ENCODE results near the gene ZMPSTE24. TPM values are rescaled to one million over a fixed set of nuclear protein-coding genes. Genes with fewer than 3 reads are reported as not detected.

The ZMPSTE24 gene
- total RNA-seq, 1 donor = 110 TPM

GRCh38 chr1:40232444-40232843, 25.6 kb upstream of the ZMPSTE24 start:
- no peak for TF ChIP-seq CTCF (IDR thresholded peaks at IDR 0.05; ENCODE audit: insufficient read depth, low read depth, low read length)
- no peak overlapping the region for H3K4me3 ChIP-seq (ENCODE audit: low read depth, low read length)
- no peak for DNase-seq (ENCODE audit: low read depth)

- no peak for TF ChIP-seq CTCF (IDR thresholded peaks at IDR 0.05; ENCODE audit: insufficient read depth, low read depth, low read length)
- H3K4me3 ChIP-seq (ENCODE audit: low read depth, low read length) = no peak overlapping the region
- DNase-seq (ENCODE audit: low read depth) = peak; percentile 65
These were observed 18.4 kb upstream of the ZMPSTE24 start for GRCh38 chr1:40239626-40240025.

DNA sequence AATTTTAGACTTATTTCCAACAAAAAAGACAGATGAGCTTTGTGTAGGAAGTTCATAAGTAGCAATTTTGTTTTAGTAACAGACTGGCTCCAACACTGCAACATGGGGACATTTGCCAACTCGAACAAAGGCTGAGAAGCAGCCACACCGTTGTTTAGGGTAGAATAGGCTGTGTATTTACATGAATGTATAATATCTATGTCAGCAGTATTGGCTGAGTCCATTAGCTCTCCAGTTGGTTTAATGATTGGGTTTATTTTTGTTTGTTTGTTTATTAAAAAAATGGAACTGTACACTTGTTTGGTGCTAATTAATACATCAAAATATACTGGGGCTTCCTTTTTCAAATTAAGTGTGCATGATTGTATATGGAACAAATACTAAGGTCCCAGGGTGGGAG, 17.6 kb upstream of the ZMPSTE24 start:
- H3K4me3 ChIP-seq (ENCODE audit: low read depth, low read length) = no peak overlapping the region
- TF ChIP-seq CTCF (IDR thresholded peaks at IDR 0.05; ENCODE audit: insufficient read depth, low read depth, low read length) = no peak
- no peak for DNase-seq (ENCODE audit: low read depth)

GRCh38 chr1:40241362-40241761, 16.7 kb upstream of the ZMPSTE24 start:
- TF ChIP-seq CTCF (IDR thresholded peaks at IDR 0.05; ENCODE audit: insufficient read depth, low read depth, low read length) = no peak
- DNase-seq (ENCODE audit: low read depth) = no peak
- no peak overlapping the region for H3K4me3 ChIP-seq (ENCODE audit: low read depth, low read length)

DNA sequence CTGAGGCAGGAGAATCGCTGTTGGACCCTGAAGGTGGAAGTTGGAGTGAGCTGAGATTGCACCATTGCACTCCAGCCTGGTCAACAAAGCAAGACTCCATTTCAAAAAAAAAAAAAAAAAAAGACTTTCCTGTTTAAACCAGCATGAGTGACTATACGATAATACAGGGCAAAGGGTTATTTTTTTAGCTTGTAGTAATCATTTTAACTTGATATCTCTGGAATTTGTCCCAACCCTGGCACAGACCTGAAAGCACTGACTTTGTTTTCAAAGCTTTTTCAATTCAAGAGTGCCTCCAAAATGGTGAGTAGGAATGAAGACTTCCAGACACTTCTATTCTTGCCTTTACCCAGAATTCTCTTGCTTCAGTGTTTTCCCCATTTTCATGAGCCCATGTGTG, 14.7 kb upstream of the ZMPSTE24 start:
- DNase-seq (ENCODE audit: low read depth) = no peak
- no peak for TF ChIP-seq CTCF (IDR thresholded peaks at IDR 0.05; ENCODE audit: insufficient read depth, low read depth, low read length)

DNA sequence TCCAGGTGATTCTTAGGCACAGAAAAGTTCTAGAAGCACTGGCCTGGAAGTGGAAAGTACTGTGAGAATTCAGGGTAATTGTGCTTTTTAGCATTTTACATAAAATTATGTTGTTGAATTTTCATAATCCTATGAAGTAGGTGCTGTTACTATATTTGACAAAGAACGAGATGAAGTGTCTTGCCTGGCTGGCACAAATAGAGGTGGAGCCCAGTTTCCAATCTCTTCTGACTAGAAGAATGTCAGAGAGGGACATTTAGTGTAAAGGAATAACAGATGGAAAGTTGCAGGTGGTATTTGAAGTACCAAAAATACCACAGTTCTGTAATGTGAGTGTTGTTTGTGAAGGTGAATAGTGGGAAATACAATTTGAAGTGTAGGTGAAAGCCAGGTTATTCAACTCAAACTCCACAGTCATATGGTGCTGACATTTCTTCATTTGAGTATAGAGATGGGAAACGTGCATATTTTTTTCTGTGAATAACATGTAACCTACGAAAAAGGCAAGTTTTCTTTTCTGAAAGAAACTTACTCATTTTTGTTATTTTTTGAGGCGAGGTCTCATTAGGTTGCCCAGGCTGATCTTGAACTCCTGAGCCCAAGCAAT, 13.8 kb upstream of the ZMPSTE24 start:
- H3K4me3 ChIP-seq (ENCODE audit: low read depth, low read length) = no peak overlapping the region
- no peak for DNase-seq (ENCODE audit: low read depth)
- no peak for TF ChIP-seq CTCF (IDR thresholded peaks at IDR 0.05; ENCODE audit: insufficient read depth, low read depth, low read length)

More for the DNA sequence above, 14.7 kb upstream of the ZMPSTE24 start:
- H3K4me3 ChIP-seq (ENCODE audit: low read depth, low read length) = no peak overlapping the region

GRCh38 chr1:40245686-40246085, 12.3 kb upstream of the ZMPSTE24 start:
- no peak for DNase-seq (ENCODE audit: low read depth)
- TF ChIP-seq CTCF (IDR thresholded peaks at IDR 0.05; ENCODE audit: insufficient read depth, low read depth, low read length) = no peak
- no peak overlapping the region for H3K4me3 ChIP-seq (ENCODE audit: low read depth, low read length)
